ENCODE data around the gene KL.

The KL gene

DNA sequence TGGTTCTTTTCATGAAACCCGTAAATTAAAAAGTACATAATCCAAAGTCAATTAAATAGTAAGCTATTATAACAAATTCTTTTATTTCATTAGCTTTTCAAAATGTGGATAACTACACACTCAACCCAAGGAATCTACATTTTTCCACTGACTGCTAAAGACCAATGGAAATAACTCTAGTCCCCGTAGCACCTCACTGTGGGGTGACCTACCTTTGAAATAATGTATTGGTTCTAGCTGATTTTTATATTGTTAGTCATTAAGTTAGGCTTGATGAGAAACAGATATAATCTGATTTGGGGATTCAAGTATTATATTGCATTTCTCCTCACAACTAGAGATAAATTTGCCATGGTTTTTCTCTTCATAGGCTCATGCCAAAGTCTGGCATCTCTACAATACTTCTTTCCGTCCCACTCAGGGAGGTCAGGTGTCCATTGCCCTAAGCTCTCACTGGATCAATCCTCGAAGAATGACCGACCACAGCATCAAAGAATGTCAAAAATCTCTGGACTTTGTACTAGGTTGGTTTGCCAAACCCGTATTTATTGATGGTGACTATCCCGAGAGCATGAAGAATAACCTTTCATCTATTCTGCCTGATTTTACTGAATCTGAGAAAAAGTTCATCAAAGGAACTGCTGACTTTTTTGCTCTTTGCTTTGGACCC, 37.3 kb downstream of the KL start:
- Histone ChIP-seq H3K27me3 (ENCODE audit: control insufficient read depth in 2 of 2, insufficient read depth in 2 of 2, low read length in 2 of 2) (no peaks in the 10 kb centered on the region), H3K27ac (ENCODE audit: low read depth in 2 of 2, low read length in 2 of 2) (no peak overlapping the region), H3K4me3 (ENCODE audit: low read length in 2 of 2) (no peak overlapping the region), H3K9me3 (ENCODE audit: control insufficient read depth in 2 of 2, low read length in 2 of 2) (no peaks in the 10 kb centered on the region), H3K9ac (ENCODE audit: low read depth in 1 of 2, low read length in 2 of 2) (no peak overlapping the region), H3K36me3 (ENCODE audit: control insufficient read depth in 2 of 2, insufficient read depth in 2 of 2, low read length in 2 of 2) (no peaks in the 10 kb centered on the region), H3K4me1 (ENCODE audit: control insufficient read depth in 2 of 2, insufficient read depth in 2 of 2, low read length in 2 of 2) (no peaks in the 10 kb centered on the region)

DNA sequence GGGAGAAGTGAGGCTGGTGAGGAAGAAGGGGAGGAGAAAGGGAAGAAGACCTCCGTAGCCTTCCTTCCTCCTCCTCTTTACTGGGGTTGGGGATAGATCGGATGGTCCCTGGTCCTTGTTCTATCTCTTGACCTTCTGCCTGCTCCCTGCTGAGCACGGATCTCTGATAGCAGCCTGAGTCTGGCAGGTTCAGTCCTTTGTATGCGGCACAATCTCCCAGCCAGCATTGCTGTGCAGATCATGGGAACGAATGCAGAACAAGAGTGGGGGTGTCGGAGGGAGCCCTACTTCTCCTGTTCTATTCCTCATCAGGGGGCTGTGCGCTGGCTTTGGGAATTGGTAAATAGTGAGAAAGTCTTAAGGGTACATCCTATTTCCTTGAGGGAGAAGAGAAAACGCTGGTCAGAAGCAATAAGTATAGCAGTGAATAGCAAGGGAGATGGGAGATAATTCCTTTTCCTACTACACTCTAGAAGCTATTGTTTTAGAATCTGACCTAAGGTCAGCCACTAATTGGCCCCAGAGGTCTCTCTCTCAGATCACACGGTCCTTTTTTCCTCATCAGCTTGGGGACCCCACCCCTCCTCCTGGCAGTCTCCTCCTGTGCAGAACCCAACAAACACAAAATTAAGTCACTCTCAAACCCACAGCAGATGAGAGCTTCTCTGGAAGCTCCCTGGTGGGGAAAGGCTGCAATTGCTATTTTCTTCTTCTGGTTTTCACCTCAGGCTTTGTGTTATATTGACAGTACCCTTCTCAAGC, 41.0 kb downstream of the KL start:
- Histone ChIP-seq H3K27me3 (ENCODE audit: control insufficient read depth in 2 of 2, insufficient read depth in 2 of 2, low read length in 2 of 2) (no peaks in the 10 kb centered on the region), H3K27ac (ENCODE audit: low read depth in 2 of 2, low read length in 2 of 2) (no peak overlapping the region), H3K9me3 (ENCODE audit: control insufficient read depth in 2 of 2, low read length in 2 of 2) (no peaks in the 10 kb centered on the region), H3K4me1 (ENCODE audit: control insufficient read depth in 2 of 2, insufficient read depth in 2 of 2, low read length in 2 of 2) (no peaks in the 10 kb centered on the region), H3K36me3 (ENCODE audit: control insufficient read depth in 2 of 2, insufficient read depth in 2 of 2, low read length in 2 of 2) (no peaks in the 10 kb centered on the region), H3K9ac (ENCODE audit: low read depth in 1 of 2, low read length in 2 of 2) (no peak overlapping the region), H3K4me3 (ENCODE audit: low read length in 2 of 2) (no peak overlapping the region)

GRCh38 chr13:33058776-33059327, 42.6 kb downstream of the KL start:
- H3K27me3 ChIP-seq (ENCODE audit: control insufficient read depth in 2 of 2, insufficient read depth in 2 of 2, low read length in 2 of 2), result no peaks in the 10 kb centered on the region
- H3K9me3 ChIP-seq (ENCODE audit: control insufficient read depth in 2 of 2, low read length in 2 of 2), result no peaks in the 10 kb centered on the region
- H3K36me3 ChIP-seq (ENCODE audit: control insufficient read depth in 2 of 2, insufficient read depth in 2 of 2, low read length in 2 of 2), result no peaks in the 10 kb centered on the region
- H3K27ac ChIP-seq (ENCODE audit: low read depth in 2 of 2, low read length in 2 of 2), result no peak overlapping the region
- no peak overlapping the region for H3K4me3 ChIP-seq (ENCODE audit: low read length in 2 of 2)
- H3K9ac ChIP-seq (ENCODE audit: low read depth in 1 of 2, low read length in 2 of 2), result no peak overlapping the region
- H3K4me1 ChIP-seq (ENCODE audit: control insufficient read depth in 2 of 2, insufficient read depth in 2 of 2, low read length in 2 of 2), result no peaks in the 10 kb centered on the region

- no peaks in the 10 kb centered on the region for H3K27me3 ChIP-seq (ENCODE audit: control insufficient read depth in 2 of 2, insufficient read depth in 2 of 2, low read length in 2 of 2)
- H3K4me1 ChIP-seq (ENCODE audit: control insufficient read depth in 2 of 2, insufficient read depth in 2 of 2, low read length in 2 of 2), result no peaks in the 10 kb centered on the region
- no peaks in the 10 kb centered on the region for H3K36me3 ChIP-seq (ENCODE audit: control insufficient read depth in 2 of 2, insufficient read depth in 2 of 2, low read length in 2 of 2)
- no peaks in the 10 kb centered on the region for H3K9me3 ChIP-seq (ENCODE audit: control insufficient read depth in 2 of 2, low read length in 2 of 2)
- no peak overlapping the region for H3K27ac ChIP-seq (ENCODE audit: low read depth in 2 of 2, low read length in 2 of 2)
- H3K4me3 ChIP-seq (ENCODE audit: low read length in 2 of 2), result no peak overlapping the region
- H3K9ac ChIP-seq (ENCODE audit: low read depth in 1 of 2, low read length in 2 of 2), result no peak overlapping the region
Measured at GRCh38 chr13:33060815-33061214, 44.6 kb downstream of the KL start.

GRCh38 chr13:33066329-33066728, 50.1 kb downstream of the KL start:
- H3K4me1 ChIP-seq (ENCODE audit: control insufficient read depth in 2 of 2, insufficient read depth in 2 of 2, low read length in 2 of 2), result no peaks in the 10 kb centered on the region
- no peak overlapping the region for H3K9ac ChIP-seq (ENCODE audit: low read depth in 1 of 2, low read length in 2 of 2)
- H3K36me3 ChIP-seq (ENCODE audit: control insufficient read depth in 2 of 2, insufficient read depth in 2 of 2, low read length in 2 of 2), result no peaks in the 10 kb centered on the region
- no peak overlapping the region for H3K27ac ChIP-seq (ENCODE audit: low read depth in 2 of 2, low read length in 2 of 2)
- no peak overlapping the region for H3K4me3 ChIP-seq (ENCODE audit: low read length in 2 of 2)
- H3K9me3 ChIP-seq (ENCODE audit: control insufficient read depth in 2 of 2, low read length in 2 of 2), result no peaks in the 10 kb centered on the region
- H3K27me3 ChIP-seq (ENCODE audit: control insufficient read depth in 2 of 2, insufficient read depth in 2 of 2, low read length in 2 of 2), result no peaks in the 10 kb centered on the region

DNA sequence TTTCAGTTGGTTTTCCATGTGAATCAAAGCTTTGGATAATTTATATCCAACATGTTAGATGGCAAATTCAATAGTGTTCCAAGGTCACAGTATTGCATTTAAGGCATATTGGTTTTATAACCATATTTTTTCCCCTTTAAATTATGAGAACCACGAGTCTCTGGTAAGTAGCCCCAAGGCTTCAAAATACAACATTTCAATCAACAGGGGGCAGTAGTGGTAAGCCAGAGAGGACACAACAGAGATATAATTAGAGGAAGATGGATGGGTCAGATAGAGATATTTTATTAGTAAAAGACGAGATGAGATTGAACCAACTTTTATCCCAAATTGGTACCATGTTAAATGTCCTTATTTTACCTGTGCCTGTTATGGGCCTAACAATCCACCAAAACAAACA, 53.1 kb downstream of the KL start:
- Histone ChIP-seq H3K27ac (ENCODE audit: low read depth in 2 of 2, low read length in 2 of 2) (no peak overlapping the region), H3K4me3 (ENCODE audit: low read length in 2 of 2) (no peak overlapping the region), H3K36me3 (ENCODE audit: control insufficient read depth in 2 of 2, insufficient read depth in 2 of 2, low read length in 2 of 2) (no peaks in the 10 kb centered on the region), H3K27me3 (ENCODE audit: control insufficient read depth in 2 of 2, insufficient read depth in 2 of 2, low read length in 2 of 2) (no peaks in the 10 kb centered on the region), H3K9me3 (ENCODE audit: control insufficient read depth in 2 of 2, low read length in 2 of 2) (no peaks in the 10 kb centered on the region), H3K9ac (ENCODE audit: low read depth in 1 of 2, low read length in 2 of 2) (no peak overlapping the region), H3K4me1 (ENCODE audit: control insufficient read depth in 2 of 2, insufficient read depth in 2 of 2, low read length in 2 of 2) (no peaks in the 10 kb centered on the region)

DNA sequence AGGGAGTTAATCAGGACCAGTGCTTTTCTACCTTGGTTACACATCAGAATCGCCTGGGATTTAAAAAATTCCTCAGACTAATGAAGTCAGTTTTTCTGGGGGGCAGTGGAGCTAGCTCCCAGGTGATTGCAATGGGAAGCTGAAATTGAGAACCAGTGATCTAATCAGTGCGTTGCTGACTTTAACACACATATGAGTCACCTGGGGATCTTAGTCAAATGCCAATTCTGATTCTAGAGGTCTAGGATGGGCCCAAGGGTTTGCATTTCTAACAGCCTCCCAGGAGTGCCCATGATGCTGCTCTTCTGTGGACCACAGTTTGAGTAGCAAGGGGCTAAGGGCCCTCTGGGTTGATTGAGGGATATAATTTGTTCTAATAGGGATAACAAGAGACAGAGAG, 54.5 kb downstream of the KL start:
- Histone ChIP-seq H3K27me3 (ENCODE audit: control insufficient read depth in 2 of 2, insufficient read depth in 2 of 2, low read length in 2 of 2) (no peaks in the 10 kb centered on the region), H3K27ac (ENCODE audit: low read depth in 2 of 2, low read length in 2 of 2) (no peak overlapping the region), H3K9ac (ENCODE audit: low read depth in 1 of 2, low read length in 2 of 2) (no peak overlapping the region), H3K9me3 (ENCODE audit: control insufficient read depth in 2 of 2, low read length in 2 of 2) (no peaks in the 10 kb centered on the region), H3K4me3 (ENCODE audit: low read length in 2 of 2) (no peak overlapping the region), H3K4me1 (ENCODE audit: control insufficient read depth in 2 of 2, insufficient read depth in 2 of 2, low read length in 2 of 2) (peaks cover 0 to under 1% of the 10 kb centered on the region in 2 donors), H3K36me3 (ENCODE audit: control insufficient read depth in 2 of 2, insufficient read depth in 2 of 2, low read length in 2 of 2) (no peaks in the 10 kb centered on the region)

GRCh38 chr13:33072282-33072681, 56.1 kb downstream of the KL start:
- Histone ChIP-seq H3K4me3 (ENCODE audit: low read length in 2 of 2) (no peak overlapping the region), H3K27ac (ENCODE audit: low read depth in 2 of 2, low read length in 2 of 2) (no peak overlapping the region), H3K9me3 (ENCODE audit: control insufficient read depth in 2 of 2, low read length in 2 of 2) (no peaks in the 10 kb centered on the region), H3K4me1 (ENCODE audit: control insufficient read depth in 2 of 2, insufficient read depth in 2 of 2, low read length in 2 of 2) (peaks cover 3 to 9% of the 10 kb centered on the region in 2 donors), H3K36me3 (ENCODE audit: control insufficient read depth in 2 of 2, insufficient read depth in 2 of 2, low read length in 2 of 2) (no peaks in the 10 kb centered on the region), H3K27me3 (ENCODE audit: control insufficient read depth in 2 of 2, insufficient read depth in 2 of 2, low read length in 2 of 2) (no peaks in the 10 kb centered on the region), H3K9ac (ENCODE audit: low read depth in 1 of 2, low read length in 2 of 2) (no peak overlapping the region)

- no peak overlapping the region for H3K4me3 ChIP-seq (ENCODE audit: low read length in 2 of 2)
- no peaks in the 10 kb centered on the region for H3K27me3 ChIP-seq (ENCODE audit: control insufficient read depth in 2 of 2, insufficient read depth in 2 of 2, low read length in 2 of 2)
- H3K27ac ChIP-seq (ENCODE audit: low read depth in 2 of 2, low read length in 2 of 2), result no peak overlapping the region
- H3K9ac ChIP-seq (ENCODE audit: low read depth in 1 of 2, low read length in 2 of 2), result no peak overlapping the region
- no peaks in the 10 kb centered on the region for H3K36me3 ChIP-seq (ENCODE audit: control insufficient read depth in 2 of 2, insufficient read depth in 2 of 2, low read length in 2 of 2)
- H3K4me1 ChIP-seq (ENCODE audit: control insufficient read depth in 2 of 2, insufficient read depth in 2 of 2, low read length in 2 of 2), result peaks cover 3 to 9% of the 10 kb centered on the region in 2 donors
- H3K9me3 ChIP-seq (ENCODE audit: control insufficient read depth in 2 of 2, low read length in 2 of 2), result no peaks in the 10 kb centered on the region
Measured at GRCh38 chr13:33072759-33073158, 56.5 kb downstream of the KL start.

GRCh38 chr13:33073338-33073737, 57.1 kb downstream of the KL start:
- no peaks in the 10 kb centered on the region for H3K27me3 ChIP-seq (ENCODE audit: control insufficient read depth in 2 of 2, insufficient read depth in 2 of 2, low read length in 2 of 2)
- no peak overlapping the region for H3K4me3 ChIP-seq (ENCODE audit: low read length in 2 of 2)
- no peak overlapping the region for H3K27ac ChIP-seq (ENCODE audit: low read depth in 2 of 2, low read length in 2 of 2)
- H3K9me3 ChIP-seq (ENCODE audit: control insufficient read depth in 2 of 2, low read length in 2 of 2), result no peaks in the 10 kb centered on the region
- H3K9ac ChIP-seq (ENCODE audit: low read depth in 1 of 2, low read length in 2 of 2), result no peak overlapping the region
- H3K36me3 ChIP-seq (ENCODE audit: control insufficient read depth in 2 of 2, insufficient read depth in 2 of 2, low read length in 2 of 2), result no peaks in the 10 kb centered on the region
- H3K4me1 ChIP-seq (ENCODE audit: control insufficient read depth in 2 of 2, insufficient read depth in 2 of 2, low read length in 2 of 2), result peaks cover 3 to 9% of the 10 kb centered on the region in 2 donors
